B cell (primary cell): ENCODE results near the gene INTS3. TPM values are rescaled to one million over a fixed set of nuclear protein-coding genes. Genes with fewer than 3 reads are reported as not detected.

Source experiments
- ATAC-seq: fragments of 200-7000 bp; cut with Tn5 transposase; one replicate; pipeline ENCODE4 v1.10.0; 2021; ENCODE audit warnings: low read depth, mild to moderate bottlenecking, moderate number of reproducible peaks, moderate library complexity
- CTCF ChIA-PET: fragments of 350-600 bp; sonication (Branson Sonifier 250); formaldehyde crosslinking; loops from one replicate; lab custom pipeline; 2021; ENCODE audit warnings: antibody characterized with exemption, inconsistent platforms; lab: Charles Lee
- POLR2A ChIA-PET: fragments of 350-600 bp; sonication (Branson Sonifier 250); formaldehyde crosslinking; loops from one replicate; lab custom pipeline; 2021; ENCODE audit warnings: antibody characterized with exemption; lab: Charles Lee
- DNase-seq: peaks from one replicate; pipeline ENCODE4 v3.0.0; 2013
- H2AFZ ChIP-seq: 2 replicates; pipeline ENCODE4 v1.6.1; 2012; ENCODE audit warnings: mild to moderate bottlenecking, low read depth, low read length; ENCODE audit not compliant: insufficient read depth, poor library complexity, severe bottlenecking
- H3K27ac ChIP-seq, 2 donors: 1 replicate in 1 of 2; 2 replicates in 1 of 2; pipeline ENCODE4 v1.5.1; 2012 to 2013; ENCODE audit warnings: low read length in 2 of 2, mild to moderate bottlenecking in 2 of 2, moderate library complexity in 1 of 2
- H3K27me3 ChIP-seq, 4 experiments: fragments of 200-600 bp in 1 of 4; sonication (generic) in 1 of 4; replicated peaks in 1 of 4; 1 replicate in 2 of 4; 2 replicates in 2 of 4; pipeline versions ENCODE4 v1.6.1 to v1.7.0; 2013 to 2016; ENCODE audit warnings: low read length in 3 of 4, mild to moderate bottlenecking in 2 of 4, mixed read lengths in 1 of 4, moderate library complexity in 1 of 4; ENCODE audit not compliant: insufficient read depth in 4 of 4, control insufficient read depth in 3 of 4; ENCODE audit errors: control extremely low read depth in 1 of 4
- H3K36me3 ChIP-seq, 2 experiments: replicated peaks in 1 of 2; 1 replicate in 1 of 2; 2 replicates in 1 of 2; pipeline versions ENCODE4 v1.6.1 to v1.7.1; 2013; ENCODE audit warnings: low read length in 1 of 2; ENCODE audit not compliant: insufficient read depth in 2 of 2, control insufficient read depth in 1 of 2; ENCODE audit errors: control extremely low read depth in 1 of 2, extremely low read depth in 1 of 2
- H3K4me1 ChIP-seq, 2 donors: fragments of 200-600 bp in 1 of 2; sonication (generic) in 1 of 2; 1 replicate in 1 of 2; 2 replicates in 1 of 2; pipeline versions ENCODE4 v1.5.1 to v1.6.1; 2013 to 2017; ENCODE audit warnings: low read length in 2 of 2; ENCODE audit not compliant: control insufficient read depth in 2 of 2, insufficient read depth in 2 of 2
- H3K4me2 ChIP-seq: replicated peaks from 2 replicates; pipeline ENCODE3; 2012; ENCODE audit warnings: mild to moderate bottlenecking, low read depth, low read length; ENCODE audit not compliant: poor library complexity, severe bottlenecking
- H3K4me3 ChIP-seq, 5 experiments: fragments of 200-600 bp in 1 of 5; sonication (generic) in 1 of 5; 1 replicate in 3 of 5; 2 replicates in 2 of 5; pipeline versions ENCODE4 v1.5.1 to v1.7.0; 2011 to 2016; ENCODE audit warnings: low read length in 4 of 5, mild to moderate bottlenecking in 4 of 5, low read depth in 2 of 5, control low read depth in 1 of 5, moderate library complexity in 1 of 5; ENCODE audit not compliant: insufficient read depth in 1 of 5; ENCODE audit errors: control extremely low read depth in 1 of 5, extremely low read depth in 1 of 5
- H3K79me2 ChIP-seq: fragments of 200-600 bp; sonication (generic); one replicate; pipeline ENCODE4 v1.6.0; 2016; ENCODE audit warnings: low read length; ENCODE audit not compliant: control insufficient read depth, insufficient read depth
- H3K9ac ChIP-seq: fragments of 200-600 bp; sonication (generic); 2 replicates; pipeline ENCODE4 v1.6.1; 2017; ENCODE audit warnings: mild to moderate bottlenecking, low read length, moderate library complexity
- H3K9me3 ChIP-seq, 3 donors: one replicate each; pipeline versions ENCODE4 v1.6.1 to v1.7.1; 2013; ENCODE audit warnings: low read length in 2 of 3; ENCODE audit not compliant: control insufficient read depth in 2 of 3, insufficient read depth in 1 of 3; ENCODE audit errors: control extremely low read depth in 1 of 3
- H4K20me1 ChIP-seq: 2 replicates; pipeline ENCODE4 v1.6.0; 2012; ENCODE audit warnings: mild to moderate bottlenecking, low read length; ENCODE audit not compliant: insufficient read depth, control insufficient read depth, poor library complexity, severe bottlenecking
- H3K27ac Mint-ChIP-seq: one replicate; pipeline ENCODE4 v1.8.0; 2021; ENCODE audit warnings: mixed read lengths
- H3K27me3 Mint-ChIP-seq: one replicate; pipeline ENCODE4 v1.8.0; 2021; ENCODE audit warnings: mixed read lengths
- H3K4me1 Mint-ChIP-seq: one replicate; pipeline ENCODE4 v1.8.0; 2021; ENCODE audit warnings: mixed read lengths
- H3K4me3 Mint-ChIP-seq: one replicate; pipeline ENCODE4 v1.8.0; 2021; ENCODE audit warnings: mixed read lengths
- H3K9me3 Mint-ChIP-seq: one replicate; pipeline ENCODE4 v1.8.0; 2022; ENCODE audit warnings: mixed read lengths; ENCODE audit not compliant: insufficient read depth
- CTCF ChIP-seq: fragments of 200-600 bp; IDR thresholded peaks from one replicate; pipeline ENCODE4 v1.8.0; 2022; ENCODE audit warnings: antibody characterized with exemption, mild to moderate bottlenecking
- EZH2 ChIP-seq: IDR thresholded peaks from 2 replicates; pipeline ENCODE4 v1.6.1; 2012; ENCODE audit warnings: borderline replicate concordance, low read depth, mild to moderate bottlenecking, moderate library complexity, low read length; ENCODE audit not compliant: insufficient read depth, poor library complexity, severe bottlenecking
- WGBS: methylation state at CpG from one replicate; pipeline ENCODE4 v1.1.5; 2013; ENCODE audit warnings: missing lambda C conversion rate; ENCODE audit not compliant: insufficient coverage; 5-methylcytosine and 5-hydroxymethylcytosine counted together
- intact Hi-C: fragments of 100-400 bp; cut with micrococcal nuclease; formaldehyde crosslinking; loops from one replicate; pipeline ENCODE4 v1.10.0; 2022
- polyA plus RNA-seq: library from polyadenylated mRNA; depleted of rRNA; stranded (reverse); fragments of >200 nt; gene quantifications from 2 replicates; pipeline ENCODE4 v1.2.3, GENCODE V29; 2012
- total RNA-seq, 2 donors: library from RNA; stranded (reverse); fragments of 120-200 nt in 1 of 2; gene quantifications; 1 replicate in 1 of 2; 2 replicates in 1 of 2; pipeline versions ENCODE4 v1.2.3 to v1.2.4, GENCODE V29; 2013 to 2022

INTS3 gene
- total and polyA plus RNA-seq, 2 donors (not counting 1 experiment from before 2014, with no cell fraction given): 69.1 to 84.1 TPM

- ChIA-PET POLR2A (interaction anchor here (0.5 kb wide), 1 partner anchor 196 kb away, joined by 4 read pairs; no protein-coding TSS in a partner anchor), CTCF (interaction anchor here (0.7 to 1.4 kb wide), 3 partner anchors 163 to 252 kb away, joined by 3 to 4 read pairs (median 4); partner anchors contain the start of gene RAB13)
- Histone ChIP-seq H3K9ac (no peak overlapping the region), H3K9me3 (no peaks in the 10 kb centered on the region), H3K36me3 (peaks cover 0 to 10% of the 10 kb centered on the region in 2 experiments), H3K79me2 (peaks cover 31% of the 10 kb centered on the region), H3K4me2 (no peak overlapping the region), H3K4me3 (no peak overlapping the region), H2AFZ (no peak overlapping the region), H3K27ac (no peak overlapping the region), H4K20me1 (no peaks in the 10 kb centered on the region), H3K4me1 (no peaks in the 10 kb centered on the region), H3K27me3 (no peaks in the 10 kb centered on the region)
- intact Hi-C loops: no loop called here
- 100% methylated on average over 1 of the region's 3 CpGs for WGBS
- H3K27me3 Mint-ChIP-seq: no peaks in the 10 kb centered on the region
- H3K4me1 Mint-ChIP-seq: peaks cover 21% of the 10 kb centered on the region
- TF ChIP-seq EZH2 (no peak), CTCF (no peak)
- no peaks in the 10 kb centered on the region for H3K9me3 Mint-ChIP-seq
- DNase-seq: no peak
- H3K4me3 Mint-ChIP-seq: no peak overlapping the region
- no peak for ATAC-seq
- H3K27ac Mint-ChIP-seq: no peak overlapping the region
These were observed 7.2 kb downstream of the INTS3 start for GRCh38 chr1:153735090-153735420.

DNA sequence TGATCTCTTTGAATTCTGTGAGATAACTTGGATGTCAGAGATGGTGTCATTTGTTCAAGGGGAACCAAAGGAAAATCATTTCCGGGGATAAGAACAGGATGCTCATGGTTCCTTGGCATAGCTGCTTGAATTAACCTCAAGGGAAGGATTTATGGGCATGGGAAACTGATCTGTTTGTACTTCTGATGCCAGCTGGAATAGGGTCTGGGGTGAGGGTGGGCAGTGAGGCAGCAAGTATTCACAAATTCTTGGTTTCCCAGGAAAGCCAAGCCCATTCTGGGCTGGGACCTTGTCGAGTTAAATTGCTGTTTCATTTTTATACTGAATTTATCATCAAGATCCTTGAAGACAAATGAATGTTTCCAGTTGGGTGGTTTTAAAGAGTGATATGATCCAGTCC, 14.1 kb downstream of the INTS3 start:
- H4K20me1 ChIP-seq: no peaks in the 10 kb centered on the region
- peaks cover 10 to 21% of the 10 kb centered on the region in 2 donors for H3K4me1 ChIP-seq
- 100% methylated on average over 1 of the region's 2 CpGs for WGBS
- no peak overlapping the region for H2AFZ ChIP-seq
- no peaks in the 10 kb centered on the region for H3K27me3 ChIP-seq
- Mint-ChIP-seq H3K27ac (peak overlapping the region; percentile 78), H3K4me1 (peaks cover 29% of the 10 kb centered on the region), H3K4me3 (peak overlapping the region; percentile 59), H3K9me3 (no peaks in the 10 kb centered on the region), H3K27me3 (no peaks in the 10 kb centered on the region)
- H3K9ac ChIP-seq: no peak overlapping the region
- ChIA-PET CTCF (interaction anchor here (1.3 kb wide), 1 partner anchor 231 kb away, joined by 4 read pairs; no protein-coding TSS in a partner anchor), POLR2A (interaction anchor here (0.5 to 1.0 kb wide), 3 partner anchors 9 to 13 kb away, joined by 3 to 12 read pairs (median 4); no protein-coding TSS in a partner anchor)
- H3K79me2 ChIP-seq: peaks cover 18% of the 10 kb centered on the region
- H3K4me3 ChIP-seq: no peak overlapping the region
- DNase-seq (no peak), ATAC-seq (no peak)
- TF ChIP-seq EZH2 (no peak), CTCF (no peak)
- peak overlapping the region in 1 of 2 donors; percentile 12 for H3K27ac ChIP-seq
- no peak overlapping the region for H3K4me2 ChIP-seq
- no peaks in the 10 kb centered on the region for H3K9me3 ChIP-seq
- peaks cover 2 to 61% of the 10 kb centered on the region in 2 experiments for H3K36me3 ChIP-seq
- intact Hi-C loops: no loop called here
